Calu3 (cell line): ENCODE results near the gene GLRA3. TPM values are rescaled to one million over a fixed set of nuclear protein-coding genes. Genes with fewer than 3 reads are reported as not detected.

ENCODE experiments used
- BruUV-seq: library from RNA; stranded (reverse); fragments of 400-500 nt; replicated peaks from 2 replicates; lab custom pipeline; 2021; lab: Mats Ljungman, UMichigan
- CTCF ChIA-PET: fragments of 300-600 bp; sonication (Branson Sonifier 250); formaldehyde crosslinking; loops from one replicate; lab custom pipeline; 2022; ENCODE audit warnings: antibody characterized with exemption; lab: Charles Lee
- DNase-seq: peaks from one replicate; pipeline ENCODE4 v3.0.0; 2022
- H3K27ac Mint-ChIP-seq: one replicate; pipeline ENCODE4 v1.8.0; 2022; ENCODE audit warnings: mixed read lengths; ENCODE audit not compliant: unreplicated experiment
- H3K27me3 Mint-ChIP-seq: one replicate; pipeline ENCODE4 v1.8.0; 2022; ENCODE audit warnings: mixed read lengths; ENCODE audit not compliant: unreplicated experiment
- H3K36me3 Mint-ChIP-seq: one replicate; pipeline ENCODE4 v1.8.0; 2022; ENCODE audit warnings: mild to moderate bottlenecking, moderate library complexity, mixed read lengths; ENCODE audit not compliant: insufficient read depth, unreplicated experiment
- H3K4me1 Mint-ChIP-seq: one replicate; pipeline ENCODE4 v1.8.0; 2022; ENCODE audit warnings: mild to moderate bottlenecking, low read depth, mixed read lengths; ENCODE audit not compliant: unreplicated experiment
- H3K4me3 Mint-ChIP-seq: one replicate; pipeline ENCODE4 v1.8.0; 2022; ENCODE audit warnings: mild to moderate bottlenecking, low read depth, moderate library complexity, mixed read lengths; ENCODE audit not compliant: unreplicated experiment
- H3K9me3 Mint-ChIP-seq: one replicate; pipeline ENCODE4 v1.8.0; 2022; ENCODE audit warnings: low read depth, mixed read lengths; ENCODE audit not compliant: unreplicated experiment
- intact Hi-C: fragments of 100-400 bp; cut with micrococcal nuclease; formaldehyde crosslinking; loops from one replicate; pipeline ENCODE4 v1.10.0; 2022; ENCODE audit not compliant: unreplicated experiment
- total RNA-seq: library from RNA; stranded (reverse); gene quantifications from 2 replicates; pipeline ENCODE4 v1.2.3, GENCODE V29; 2022
- TF ChIP-seq, protein P1 (sequence below): fragments of 200-600 bp; IDR thresholded peaks from one replicate; pipeline ENCODE4 v1.8.0; 2022; ENCODE audit warnings: antibody characterized with exemption; ENCODE audit not compliant: unreplicated experiment

GLRA3 gene
- total RNA-seq, 1 experiment from 2014 or later, result 0.07 TPM

DNA sequence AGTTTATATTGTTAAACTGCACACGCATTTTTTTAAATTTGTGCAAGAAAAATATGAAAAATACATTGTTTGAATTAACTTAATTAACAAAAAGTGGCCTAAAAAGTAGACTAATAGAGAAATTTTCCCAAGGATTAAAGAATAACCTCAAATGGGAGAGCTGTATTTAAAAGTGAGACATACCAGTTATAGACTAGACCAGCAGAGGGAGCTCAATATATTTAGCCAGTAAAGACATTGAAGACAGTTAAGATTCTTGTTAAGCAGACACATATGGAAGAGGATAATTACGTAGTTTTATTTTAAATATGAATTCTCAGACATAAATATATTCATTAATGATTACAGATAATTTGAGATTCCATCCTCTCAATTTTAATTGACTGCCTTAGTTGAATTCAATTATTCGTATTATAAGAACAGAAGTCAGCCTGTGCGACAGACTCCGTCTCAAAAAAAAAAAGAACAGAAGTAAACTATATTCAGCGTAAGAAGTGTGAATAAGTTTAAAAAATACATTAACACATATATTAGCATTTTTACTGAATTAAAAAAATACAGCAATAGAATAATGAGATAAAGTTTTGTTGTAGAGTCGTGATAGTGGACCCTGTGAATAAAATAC, 64.8 kb downstream of the GLRA3 start:
- Mint-ChIP-seq H3K4me1 (no peaks in the 10 kb centered on the region), H3K4me3 (no peak overlapping the region), H3K27ac (peak overlapping the region; percentile 44), H3K36me3 (no peaks in the 10 kb centered on the region), H3K27me3 (no peaks in the 10 kb centered on the region), H3K9me3 (no peaks in the 10 kb centered on the region)
- TF ChIP-seq, protein P1, sequence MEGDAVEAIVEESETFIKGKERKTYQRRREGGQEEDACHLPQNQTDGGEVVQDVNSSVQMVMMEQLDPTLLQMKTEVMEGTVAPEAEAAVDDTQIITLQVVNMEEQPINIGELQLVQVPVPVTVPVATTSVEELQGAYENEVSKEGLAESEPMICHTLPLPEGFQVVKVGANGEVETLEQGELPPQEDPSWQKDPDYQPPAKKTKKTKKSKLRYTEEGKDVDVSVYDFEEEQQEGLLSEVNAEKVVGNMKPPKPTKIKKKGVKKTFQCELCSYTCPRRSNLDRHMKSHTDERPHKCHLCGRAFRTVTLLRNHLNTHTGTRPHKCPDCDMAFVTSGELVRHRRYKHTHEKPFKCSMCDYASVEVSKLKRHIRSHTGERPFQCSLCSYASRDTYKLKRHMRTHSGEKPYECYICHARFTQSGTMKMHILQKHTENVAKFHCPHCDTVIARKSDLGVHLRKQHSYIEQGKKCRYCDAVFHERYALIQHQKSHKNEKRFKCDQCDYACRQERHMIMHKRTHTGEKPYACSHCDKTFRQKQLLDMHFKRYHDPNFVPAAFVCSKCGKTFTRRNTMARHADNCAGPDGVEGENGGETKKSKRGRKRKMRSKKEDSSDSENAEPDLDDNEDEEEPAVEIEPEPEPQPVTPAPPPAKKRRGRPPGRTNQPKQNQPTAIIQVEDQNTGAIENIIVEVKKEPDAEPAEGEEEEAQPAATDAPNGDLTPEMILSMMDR, result no peak
- intact Hi-C loops, result loop anchor here (1.0 to 10.0 kb wide), 5 partner anchors 65 to 772 kb away; partner anchors contain the start of gene GLRA3
- CTCF ChIA-PET, result interaction anchor here (0.6 to 0.9 kb wide), 2 partner anchors 657 to 767 kb away, joined by 3 to 8 read pairs; no protein-coding TSS in a partner anchor
- DNase-seq, result no peak
- BruUV-seq, result no TSS peak

DNA sequence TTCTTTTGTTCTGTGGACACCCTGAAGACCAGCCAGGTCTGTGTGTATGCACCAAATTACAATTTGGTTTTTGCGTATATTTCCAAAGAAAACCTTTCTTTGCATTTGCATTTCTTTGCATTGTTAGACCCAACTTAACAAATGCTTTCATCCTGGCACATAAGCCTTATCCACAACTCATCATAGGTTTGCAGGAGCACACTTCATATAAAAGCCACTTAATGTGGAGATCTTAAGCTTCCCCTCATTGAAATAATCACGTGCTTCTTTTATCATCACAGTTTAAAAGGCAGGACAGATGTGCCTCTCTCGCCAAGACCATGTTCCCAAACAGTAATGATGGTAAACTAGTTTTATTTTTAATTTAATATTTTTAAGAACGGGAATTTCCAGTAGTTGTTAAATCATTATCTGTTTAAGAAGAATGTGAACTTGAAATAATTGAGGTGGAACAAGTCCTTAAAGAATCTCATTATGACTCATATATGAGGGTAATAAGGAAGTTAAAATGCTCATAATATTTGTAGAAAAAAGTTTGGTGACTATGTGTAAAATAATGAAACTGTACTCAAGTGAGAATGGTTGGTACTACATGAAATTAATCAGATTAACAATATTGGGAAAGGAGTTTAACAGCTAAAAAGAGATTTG, 65.5 kb downstream of the GLRA3 start:
- CTCF ChIA-PET, result interaction anchor here (0.6 to 0.9 kb wide), 2 partner anchors 658 to 768 kb away, joined by 3 to 8 read pairs; no protein-coding TSS in a partner anchor
- H3K9me3 Mint-ChIP-seq, result no peaks in the 10 kb centered on the region
- no peak overlapping the region for H3K4me3 Mint-ChIP-seq
- peak overlapping the region; percentile 44 for H3K27ac Mint-ChIP-seq
- TF ChIP-seq, protein P1, result no peak
- no peaks in the 10 kb centered on the region for H3K4me1 Mint-ChIP-seq
- intact Hi-C loops, result loop anchor here (1.0 to 10.0 kb wide), 5 partner anchors 65 to 773 kb away; partner anchors contain the start of gene GLRA3
- DNase-seq, result no peak
- no peaks in the 10 kb centered on the region for H3K36me3 Mint-ChIP-seq
- no TSS peak for BruUV-seq
- H3K27me3 Mint-ChIP-seq, result no peaks in the 10 kb centered on the region

DNA sequence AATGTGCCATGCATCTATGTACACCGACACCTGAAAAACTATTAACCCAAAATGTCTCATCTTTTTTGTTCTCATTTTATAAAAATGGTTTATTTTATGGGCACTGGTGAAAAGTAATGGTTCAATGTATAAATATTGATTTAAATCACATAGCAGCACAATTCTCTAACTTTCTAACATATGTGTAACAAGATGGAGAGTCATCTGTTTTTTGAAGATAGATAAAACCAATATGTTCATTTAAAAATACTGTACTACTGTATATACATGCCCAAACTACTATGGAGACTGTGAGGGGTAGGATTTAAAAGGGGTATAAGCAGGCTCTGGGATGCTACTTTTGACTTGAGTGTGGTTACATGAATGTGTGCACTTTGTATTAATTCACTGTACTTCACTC, 67.6 kb downstream of the GLRA3 start:
- TF ChIP-seq, protein P1, result no peak
- CTCF ChIA-PET, result no interaction called here
- no peaks in the 10 kb centered on the region for H3K9me3 Mint-ChIP-seq
- H3K4me3 Mint-ChIP-seq, result no peak overlapping the region
- H3K4me1 Mint-ChIP-seq, result no peaks in the 10 kb centered on the region
- H3K27me3 Mint-ChIP-seq, result no peaks in the 10 kb centered on the region
- no peaks in the 10 kb centered on the region for H3K36me3 Mint-ChIP-seq
- H3K27ac Mint-ChIP-seq, result no peak overlapping the region
- no peak for DNase-seq
- intact Hi-C loops, result loop anchor here (5.0 to 10.0 kb wide), 3 partner anchors 111 to 491 kb away; no protein-coding TSS in a partner anchor
- no TSS peak for BruUV-seq

DNA sequence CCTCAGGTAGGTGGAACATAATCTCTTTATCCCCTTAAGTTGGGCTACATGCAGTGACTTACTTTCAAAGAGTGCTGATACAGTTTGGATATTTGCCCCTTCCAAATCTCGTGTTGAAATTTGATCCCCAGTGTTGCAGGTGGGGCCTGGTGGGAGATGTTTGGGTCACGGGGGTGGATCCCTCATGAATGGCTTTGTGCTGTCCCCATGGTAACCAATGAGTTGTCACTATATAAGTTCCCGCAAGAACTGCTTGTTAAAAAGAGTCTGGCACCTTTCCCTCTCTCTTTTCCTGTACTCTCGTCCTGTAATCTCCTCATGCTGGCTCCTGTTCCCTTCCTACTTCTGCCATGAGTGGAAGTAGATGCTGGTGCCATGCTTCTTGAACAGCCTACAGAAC, 71.3 kb downstream of the GLRA3 start:
- intact Hi-C loops, result no loop called here
- Mint-ChIP-seq H3K27ac (no peak overlapping the region), H3K36me3 (no peaks in the 10 kb centered on the region), H3K9me3 (no peaks in the 10 kb centered on the region), H3K4me3 (no peak overlapping the region), H3K4me1 (no peaks in the 10 kb centered on the region), H3K27me3 (no peaks in the 10 kb centered on the region)
- no peak for DNase-seq
- CTCF ChIA-PET, result no interaction called here
- TF ChIP-seq, protein P1, result no peak
- BruUV-seq, result no TSS peak
